Stimulated activated naive CD8-positive, alpha-beta T cell treated with anti-CD3 and anti-CD28 coated beads, Interleukin-15, amount 100 ng/mL, for 72 hours (primary cell): ENCODE results near the gene TVP23C.
"Not testable (repeated sequence)": the region's sequence is repeated elsewhere in the genome, so short reads cannot be mapped to it uniquely, and the experiment has no call there.

Experiments
- ATAC-seq: fragments of 150-1000 bp; cut with Tn5 transposase; 2 replicates; pipeline ENCODE4 v1.10.0; 2021; ENCODE audit warnings: mild to moderate bottlenecking, moderate library complexity
- DNase-seq, 2 donors: peaks; one replicate each; pipeline ENCODE4 v3.0.0; 2021 to 2022
- H3K27ac Mint-ChIP-seq, 2 donors: one replicate each; pipeline ENCODE4 v1.8.0; 2022; ENCODE audit warnings: mild to moderate bottlenecking in 2 of 2, mixed read lengths in 2 of 2, moderate library complexity in 2 of 2
- H3K27me3 Mint-ChIP-seq: one replicate; pipeline ENCODE4 v1.8.0; 2022; ENCODE audit warnings: mixed read lengths
- H3K4me1 Mint-ChIP-seq: one replicate; pipeline ENCODE4 v1.8.0; 2022; ENCODE audit warnings: mild to moderate bottlenecking, mixed read lengths
- H3K4me3 Mint-ChIP-seq, 2 donors: one replicate each; pipeline ENCODE4 v1.8.0; 2022; ENCODE audit warnings: mild to moderate bottlenecking in 2 of 2, mixed read lengths in 2 of 2, moderate library complexity in 1 of 2
- H3K9me3 Mint-ChIP-seq, 2 donors: one replicate each; pipeline ENCODE4 v1.8.0; 2022; ENCODE audit warnings: mixed read lengths in 2 of 2

Gene TVP23C

DNA sequence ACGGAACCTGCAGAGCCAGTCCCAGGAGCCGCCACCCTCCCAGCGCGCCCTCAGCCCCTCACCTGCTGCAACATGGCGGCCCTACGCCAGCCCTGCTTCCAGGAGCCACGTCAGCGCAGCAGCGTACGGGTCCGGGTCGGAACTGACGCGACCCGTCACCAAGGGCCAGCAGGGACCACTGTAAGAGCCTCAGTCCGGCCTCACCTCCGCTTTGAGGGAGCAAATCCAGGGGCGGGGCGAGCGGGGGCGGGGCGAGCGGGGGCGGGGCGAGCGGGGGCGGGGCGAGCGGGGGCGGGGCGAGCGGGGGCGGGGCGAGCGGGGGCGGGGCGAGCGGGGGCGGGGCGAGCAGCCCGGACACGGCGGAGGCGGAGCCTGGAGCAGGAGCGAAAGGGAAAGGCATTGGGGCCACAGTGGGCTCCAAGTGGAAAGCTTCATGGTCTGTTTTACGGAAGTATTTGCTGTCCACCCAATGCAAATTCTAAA, at the start of gene TVP23C:
Gene TVP23C, minus strand, starts transcription at position 109 of the 483 bp plus-strand sequence. Its CDS starts 35 bp downstream, at position 74.
- Mint-ChIP-seq H3K4me3 (peak within 1 kb of the TSS; percentile 95 to 99), H3K27ac (peak within 1 kb of the TSS; percentile 98 to 99)
- peak; percentile 98 for ATAC-seq

GRCh38 chr17:15592960-15593359, 29.7 kb upstream of the TVP23C start:
- not testable (repeated sequence) for DNase-seq, H3K27me3 Mint-ChIP-seq, H3K9me3 Mint-ChIP-seq, H3K4me3 Mint-ChIP-seq, ATAC-seq, H3K27ac Mint-ChIP-seq
- H3K4me1 Mint-ChIP-seq, result peaks cover 27% of the 10 kb centered on the region

More for the DNA sequence above, at the start of gene TVP23C:
- H3K9me3 Mint-ChIP-seq, H3K27me3 Mint-ChIP-seq: not testable (repeated sequence)
- peak; percentile 76 to 85 for DNase-seq
- peaks cover 11% of the 10 kb centered on the region for H3K4me1 Mint-ChIP-seq

GRCh38 chr17:15591986-15592385, 28.7 kb upstream of the TVP23C start:
- Mint-ChIP-seq H3K4me1 (peaks cover 32% of the 10 kb centered on the region), H3K27me3 (peaks cover 15% of the 10 kb centered on the region)
- not testable (repeated sequence) for H3K9me3 Mint-ChIP-seq, H3K4me3 Mint-ChIP-seq, DNase-seq, H3K27ac Mint-ChIP-seq, ATAC-seq

- not testable (repeated sequence) for H3K9me3 Mint-ChIP-seq, ATAC-seq, H3K27ac Mint-ChIP-seq, DNase-seq
- H3K27me3 Mint-ChIP-seq, result peaks cover 26% of the 10 kb centered on the region
- H3K4me1 Mint-ChIP-seq, result peaks cover 34% of the 10 kb centered on the region
- H3K4me3 Mint-ChIP-seq, result peak overlapping the region in 1 of 2 donors; percentile 54
Observed at GRCh38 chr17:15590844-15591243, 27.6 kb upstream of the TVP23C start.

- DNase-seq (peak; percentile 37 to 48), ATAC-seq (peak; percentile 94)
- peak overlapping the region; percentile 64 to 65 for H3K4me3 Mint-ChIP-seq
- H3K27ac Mint-ChIP-seq, H3K9me3 Mint-ChIP-seq: not testable (repeated sequence)
- H3K4me1 Mint-ChIP-seq, result peaks cover 34% of the 10 kb centered on the region
- H3K27me3 Mint-ChIP-seq, result peaks cover 26% of the 10 kb centered on the region
Observed at GRCh38 chr17:15589544-15590536, 26.6 kb upstream of the TVP23C start.

GRCh38 chr17:15588017-15588416, 24.7 kb upstream of the TVP23C start:
- DNase-seq, H3K4me3 Mint-ChIP-seq, ATAC-seq, H3K27ac Mint-ChIP-seq, H3K9me3 Mint-ChIP-seq: not testable (repeated sequence)
- H3K4me1 Mint-ChIP-seq, result peaks cover 34% of the 10 kb centered on the region
- H3K27me3 Mint-ChIP-seq, result peaks cover 26% of the 10 kb centered on the region

DNA sequence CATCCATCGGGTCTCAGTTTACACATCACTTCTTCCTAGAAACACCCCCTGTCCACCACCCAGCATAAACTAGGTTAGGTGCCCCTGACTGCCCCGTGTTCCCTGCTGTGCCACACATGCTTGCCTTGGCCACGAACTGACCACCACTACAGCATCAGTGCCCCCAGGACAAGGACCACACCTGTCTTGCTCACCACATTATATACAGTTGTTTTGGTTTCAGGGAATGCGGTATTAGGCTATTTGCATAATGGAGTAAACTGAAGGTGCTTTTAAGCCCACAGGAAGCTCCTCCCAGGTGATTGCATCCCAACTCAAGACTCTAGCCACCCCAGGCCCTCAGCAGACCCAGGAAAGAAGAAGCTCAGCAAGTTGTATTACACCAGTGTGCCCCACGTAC, 20.0 kb upstream of the TVP23C start:
- not testable (repeated sequence) for H3K4me3 Mint-ChIP-seq, H3K4me1 Mint-ChIP-seq, H3K9me3 Mint-ChIP-seq, ATAC-seq, H3K27ac Mint-ChIP-seq, DNase-seq
- peaks cover 21% of the 10 kb centered on the region for H3K27me3 Mint-ChIP-seq

DNA sequence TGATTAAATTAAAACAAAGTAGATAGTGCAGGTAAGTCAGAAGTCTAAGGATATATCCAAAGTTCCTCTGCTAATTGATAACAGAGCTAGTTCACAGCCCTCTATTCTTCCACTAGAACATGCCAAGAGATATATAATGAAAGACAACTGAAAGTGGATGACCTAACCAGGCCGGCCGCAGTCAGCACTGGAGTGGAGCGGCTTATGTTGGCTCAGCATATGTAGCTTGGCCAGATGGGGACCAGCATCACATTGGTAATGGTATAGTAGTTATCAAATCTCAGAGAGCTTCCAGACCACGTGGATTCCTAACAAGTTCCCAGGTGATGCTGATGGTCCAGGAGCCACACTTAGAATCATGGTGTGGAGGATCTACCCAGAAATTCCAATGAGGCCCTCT, 18.2 kb upstream of the TVP23C start:
- not testable (repeated sequence) for H3K9me3 Mint-ChIP-seq, DNase-seq, H3K4me1 Mint-ChIP-seq, H3K4me3 Mint-ChIP-seq, ATAC-seq, H3K27ac Mint-ChIP-seq
- H3K27me3 Mint-ChIP-seq, result peaks cover 18% of the 10 kb centered on the region

DNA sequence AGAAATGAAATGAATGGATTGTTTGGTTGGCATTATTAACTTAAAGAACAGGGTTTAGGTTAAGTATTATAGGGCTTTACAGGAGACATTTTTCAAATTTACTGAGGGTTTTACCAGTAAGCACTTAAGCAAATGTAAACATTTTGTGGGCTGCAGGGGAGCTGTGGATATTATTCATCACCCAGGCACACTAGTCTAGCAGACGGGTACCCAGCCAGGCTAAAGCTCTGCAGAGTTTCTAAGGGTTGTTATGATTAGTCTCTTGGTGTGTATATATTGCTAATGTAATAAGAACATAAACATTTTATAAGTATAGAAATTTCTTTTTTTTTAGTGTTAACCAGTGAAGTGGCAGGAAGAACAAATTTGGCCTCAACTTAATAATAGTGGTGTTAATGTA, 13.6 kb upstream of the TVP23C start:
- not testable (repeated sequence) for DNase-seq, H3K9me3 Mint-ChIP-seq, H3K4me1 Mint-ChIP-seq, ATAC-seq, H3K27ac Mint-ChIP-seq, H3K4me3 Mint-ChIP-seq
- peaks cover 22% of the 10 kb centered on the region for H3K27me3 Mint-ChIP-seq

GRCh38 chr17:15574660-15575059, 11.4 kb upstream of the TVP23C start:
- H3K4me1 Mint-ChIP-seq, H3K27ac Mint-ChIP-seq, H3K9me3 Mint-ChIP-seq, H3K4me3 Mint-ChIP-seq, ATAC-seq, DNase-seq: not testable (repeated sequence)
- peaks cover 22% of the 10 kb centered on the region for H3K27me3 Mint-ChIP-seq

- H3K4me1 Mint-ChIP-seq, H3K4me3 Mint-ChIP-seq, DNase-seq, H3K9me3 Mint-ChIP-seq, H3K27ac Mint-ChIP-seq, ATAC-seq: not testable (repeated sequence)
- H3K27me3 Mint-ChIP-seq, result peaks cover 22% of the 10 kb centered on the region
Observed at GRCh38 chr17:15573870-15574269, 10.6 kb upstream of the TVP23C start.

GRCh38 chr17:15562613-15563374, 489 bp downstream of the TVP23C start:
- H3K27ac Mint-ChIP-seq, result peak overlapping the region; percentile 98 to 99
- H3K9me3 Mint-ChIP-seq, result not testable (repeated sequence)
- H3K4me3 Mint-ChIP-seq, result peak overlapping the region; percentile 95 to 99

DNA sequence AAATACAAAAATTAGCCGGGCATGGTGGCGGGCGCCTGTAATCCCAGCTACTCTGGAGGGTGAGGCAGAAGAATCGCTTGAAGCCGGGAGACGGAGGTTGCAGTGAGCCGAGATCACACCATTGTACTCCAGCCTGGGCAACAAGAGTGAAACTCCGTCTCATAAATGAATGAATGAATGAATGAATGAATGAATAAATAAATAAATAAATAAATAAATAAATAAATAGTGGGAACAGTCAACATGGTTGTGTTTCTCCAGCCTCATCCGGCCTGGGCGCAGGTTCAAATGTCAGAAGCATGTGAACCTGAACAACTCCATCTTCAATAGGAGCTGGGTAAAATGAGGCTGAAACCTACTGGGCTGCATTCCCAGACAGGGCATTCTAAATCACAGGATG, 1.8 kb downstream of the TVP23C start:
- ATAC-seq, H3K27ac Mint-ChIP-seq, DNase-seq, H3K4me3 Mint-ChIP-seq, H3K9me3 Mint-ChIP-seq, H3K27me3 Mint-ChIP-seq: not testable (repeated sequence)
- H3K4me1 Mint-ChIP-seq, result peaks cover 15% of the 10 kb centered on the region

More at GRCh38 chr17:15562613-15563374, 489 bp downstream of the TVP23C start:
- H3K4me1 Mint-ChIP-seq, result peaks cover 11% of the 10 kb centered on the region
- ATAC-seq, result peak; percentile 74
- DNase-seq, H3K27me3 Mint-ChIP-seq: not testable (repeated sequence)

DNA sequence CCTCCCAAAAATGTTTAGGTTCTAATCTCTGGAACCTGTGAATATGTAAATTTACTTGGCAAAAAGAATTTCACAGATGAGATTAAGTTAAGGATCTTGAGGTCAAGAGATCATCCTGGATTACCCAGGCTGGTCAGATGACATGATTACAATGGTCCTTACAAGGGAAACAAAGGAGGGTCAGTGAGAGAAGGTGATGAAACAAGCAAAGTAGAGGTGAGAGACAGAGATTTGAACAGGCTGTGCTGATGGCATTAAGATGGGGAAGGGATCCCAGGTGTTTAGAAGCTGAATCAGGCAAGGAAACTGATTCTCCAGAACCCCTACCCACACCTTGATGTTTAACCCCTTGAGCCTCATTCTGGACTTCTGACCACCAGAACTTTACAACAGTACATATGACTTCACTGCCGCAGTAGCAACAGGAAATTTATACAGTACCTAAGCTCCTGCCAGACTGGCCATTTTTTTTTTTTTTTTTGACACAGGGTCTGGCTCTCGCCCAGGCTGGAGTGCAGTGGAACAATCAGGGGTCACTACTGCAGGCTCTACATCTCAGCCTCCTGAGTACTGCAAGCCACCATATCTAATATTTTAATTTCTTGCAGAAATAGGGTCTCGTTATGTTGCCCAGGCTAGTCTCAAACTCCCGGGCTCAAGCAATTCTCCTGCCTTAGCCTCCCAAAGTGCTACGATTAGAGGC, 4.7 kb downstream of the TVP23C start:
- H3K4me1 Mint-ChIP-seq, result peaks cover 17% of the 10 kb centered on the region
- H3K9me3 Mint-ChIP-seq, H3K27me3 Mint-ChIP-seq, DNase-seq, H3K27ac Mint-ChIP-seq, ATAC-seq, H3K4me3 Mint-ChIP-seq: not testable (repeated sequence)

- not testable (repeated sequence) for H3K4me3 Mint-ChIP-seq
- H3K4me1 Mint-ChIP-seq, result peaks cover 17% of the 10 kb centered on the region
Observed at GRCh38 chr17:15557334-15557832, 5.9 kb downstream of the TVP23C start.

More at GRCh38 chr17:15557334-15557832, 5.9 kb downstream of the TVP23C start:
- H3K27me3 Mint-ChIP-seq, H3K9me3 Mint-ChIP-seq, DNase-seq, ATAC-seq, H3K27ac Mint-ChIP-seq: not testable (repeated sequence)
